Duodenal mucosa (tissue), 2 donors: ENCODE results near the gene MORN4.
A peak's percentile ranks its signal among the peaks of the same experiment; 100 is the strongest.
"Not testable (repeated sequence)": the region's sequence is repeated elsewhere in the genome, so short reads cannot be mapped to it uniquely, and the experiment has no call there.

ENCODE experiments used
- H3K27ac ChIP-seq: one replicate; pipeline ENCODE4 v1.7.0; 2013; ENCODE audit warnings: low read depth, low read length
- H3K27me3 ChIP-seq, 2 donors: one replicate each; pipeline ENCODE4 v1.7.0; 2013; ENCODE audit warnings: low read length in 2 of 2, control low read depth in 1 of 2; ENCODE audit not compliant: insufficient read depth in 2 of 2, control insufficient read depth in 1 of 2
- H3K36me3 ChIP-seq, 2 donors: one replicate each; pipeline ENCODE4 v1.7.0; 2013; ENCODE audit warnings: low read length in 2 of 2, control low read depth in 1 of 2; ENCODE audit not compliant: insufficient read depth in 2 of 2, control insufficient read depth in 1 of 2
- H3K4me1 ChIP-seq, 2 donors: one replicate each; pipeline ENCODE4 v1.7.0; 2013; ENCODE audit warnings: low read length in 2 of 2, control low read depth in 1 of 2; ENCODE audit not compliant: insufficient read depth in 2 of 2, control insufficient read depth in 1 of 2
- H3K4me3 ChIP-seq, 2 donors: one replicate each; pipeline ENCODE4 v1.7.0; 2013; ENCODE audit warnings: low read length in 2 of 2, low read depth in 1 of 2
- H3K9ac ChIP-seq, 2 donors: one replicate each; pipeline ENCODE4 v1.7.0; 2013; ENCODE audit warnings: low read length in 2 of 2, low read depth in 1 of 2
- H3K9me3 ChIP-seq, 2 donors: one replicate each; pipeline ENCODE4 v1.7.0; 2013; ENCODE audit warnings: low read length in 2 of 2, control low read depth in 1 of 2; ENCODE audit not compliant: control insufficient read depth in 1 of 2

MORN4 gene

GRCh38 chr10:97642471-97643159 is 9.3 kb upstream of the MORN4 start:
- not testable (repeated sequence) for H3K27ac ChIP-seq, H3K36me3 ChIP-seq, H3K9ac ChIP-seq, H3K27me3 ChIP-seq, H3K9me3 ChIP-seq, H3K4me3 ChIP-seq
- H3K4me1 ChIP-seq: peaks cover 8 to 13% of the 10 kb centered on the region in 2 donors

- Histone ChIP-seq H3K27me3 (no peaks in the 10 kb centered on the region), H3K9me3 (no peaks in the 10 kb centered on the region), H3K9ac (peak overlapping the region; percentile 51 to 91), H3K4me3 (peak overlapping the region; percentile 82 to 95), H3K36me3 (peaks cover 0 to 6% of the 10 kb centered on the region in 2 donors), H3K27ac (peak overlapping the region; percentile 62), H3K4me1 (peaks cover 8 to 13% of the 10 kb centered on the region in 2 donors)
Observed at GRCh38 chr10:97640868-97641811, 7.8 kb upstream of the MORN4 start.

- H3K36me3 ChIP-seq: peaks cover 0 to 6% of the 10 kb centered on the region in 2 donors
- H3K27me3 ChIP-seq: no peaks in the 10 kb centered on the region
Observed at GRCh38 chr10:97640174-97640867, 7.0 kb upstream of the MORN4 start, which contains the start of gene PI4K2A. TSS of gene PI4K2A (plus strand) at chr10:97640671. CDS start at chr10:97640743, 72 bp downstream.

GRCh38 chr10:97639090-97639489 is 5.8 kb upstream of the MORN4 start:
- H3K9ac ChIP-seq, H3K36me3 ChIP-seq, H3K27ac ChIP-seq, H3K4me3 ChIP-seq, H3K27me3 ChIP-seq, H3K9me3 ChIP-seq: not testable (repeated sequence)
- H3K4me1 ChIP-seq: peaks cover 8 to 13% of the 10 kb centered on the region in 2 donors

More at GRCh38 chr10:97640174-97640867, 7.0 kb upstream of the MORN4 start, which contains the start of gene PI4K2A:
- Histone ChIP-seq H3K9me3 (no peaks in the 10 kb centered on the region), H3K4me3 (peak within 1 kb of the TSS; percentile 82 to 95), H3K27ac (peak within 1 kb of the TSS; percentile 62), H3K4me1 (peaks cover 8 to 13% of the 10 kb centered on the region in 2 donors), H3K9ac (peak within 1 kb of the TSS; percentile 51 to 91)

- Histone ChIP-seq H3K4me3 (no peak overlapping the region), H3K27ac (no peak overlapping the region), H3K27me3 (no peaks in the 10 kb centered on the region), H3K9ac (no peak overlapping the region), H3K4me1 (peaks cover 8 to 11% of the 10 kb centered on the region in 2 donors), H3K9me3 (no peaks in the 10 kb centered on the region), H3K36me3 (no peaks in the 10 kb centered on the region)
Observed at GRCh38 chr10:97635577-97635976, 2.3 kb upstream of the MORN4 start.

- Histone ChIP-seq H3K27me3 (no peaks in the 10 kb centered on the region), H3K4me3 (peak overlapping the region; percentile 95 to 98), H3K4me1 (peaks cover 8 to 11% of the 10 kb centered on the region in 2 donors), H3K27ac (peak overlapping the region; percentile 3), H3K9ac (peak overlapping the region; percentile 70 to 72), H3K36me3 (no peaks in the 10 kb centered on the region), H3K9me3 (no peaks in the 10 kb centered on the region)
Observed at GRCh38 chr10:97633921-97634320, 621 bp upstream of the MORN4 start.

- H3K27ac ChIP-seq: no peak overlapping the region
- no peak overlapping the region for H3K4me3 ChIP-seq
- H3K9ac ChIP-seq: no peak overlapping the region
- no peaks in the 10 kb centered on the region for H3K27me3 ChIP-seq
- no peaks in the 10 kb centered on the region for H3K9me3 ChIP-seq
- H3K4me1 ChIP-seq: peaks cover 8 to 11% of the 10 kb centered on the region in 2 donors
- no peaks in the 10 kb centered on the region for H3K36me3 ChIP-seq
Observed at GRCh38 chr10:97631098-97631497, 2.2 kb downstream of the MORN4 start.

- Histone ChIP-seq H3K9ac (no peak overlapping the region), H3K4me1 (peaks cover 8 to 11% of the 10 kb centered on the region in 2 donors), H3K36me3 (no peaks in the 10 kb centered on the region), H3K27ac (no peak overlapping the region), H3K27me3 (no peaks in the 10 kb centered on the region), H3K9me3 (no peaks in the 10 kb centered on the region), H3K4me3 (no peak overlapping the region)
Observed at GRCh38 chr10:97629289-97629688, 4.0 kb downstream of the MORN4 start.

GRCh38 chr10:97628228-97628627 is 5.1 kb downstream of the MORN4 start:
- Histone ChIP-seq H3K27me3 (no peaks in the 10 kb centered on the region), H3K36me3 (no peaks in the 10 kb centered on the region), H3K27ac (no peak overlapping the region), H3K4me1 (peaks cover 4 to 5% of the 10 kb centered on the region in 2 donors), H3K4me3 (no peak overlapping the region), H3K9ac (no peak overlapping the region), H3K9me3 (no peaks in the 10 kb centered on the region)
